T-helper 2 cell treated with Interferon-gamma antibody and Interleukin-4, amounts not matched to agents 100 ng/mL and 5 ng/mL, for 36 hours (primary cell): ENCODE results near the gene ARHGEF16. TPM values are rescaled to one million over a fixed set of nuclear protein-coding genes. Genes with fewer than 3 reads are reported as not detected.

Experiments used
- total RNA-seq: library from RNA; stranded (reverse); gene quantifications from 2 replicates; pipeline ENCODE4 v1.2.3, GENCODE V29; 2022

Gene ARHGEF16
- total RNA-seq, 1 donor from 2014 or later, result not detected

Other genes starting within 250 kb of the ARHGEF16 start
- gene MEGF6, start 156.8 kb downstream of the ARHGEF16 start, total RNA-seq, result 10.0 and 11.3 TPM in 2 replicates
- 10.4 and 11.0 TPM in 2 replicates for gene TPRG1L, start 170.3 kb downstream of the ARHGEF16 start, total RNA-seq
- 33.2 and 38.6 TPM in 2 replicates for gene WRAP73, start 195.4 kb downstream of the ARHGEF16 start, total RNA-seq
- gene TP73, start 197.9 kb downstream of the ARHGEF16 start, total RNA-seq, result 2.6 and 2.7 TPM in 2 replicates